Ovary (tissue), 9 donors: ENCODE data around the gene ADK. TPM values are rescaled to one million over a fixed set of nuclear protein-coding genes. Genes with fewer than 3 reads are reported as not detected.

ENCODE experiments used
- DNase-seq, 5 donors: peaks; one replicate each; pipeline ENCODE4 v3.0.0-alpha.2; 2019 to 2020
- H3K27ac ChIP-seq, 2 donors: fragments of 200-600 bp; one replicate each; pipeline versions ENCODE4 v1.5.1 to v1.8.0; 2019 to 2022
- H3K27me3 ChIP-seq: fragments of 200-600 bp; one replicate; pipeline ENCODE4 v1.8.0; 2022
- H3K36me3 ChIP-seq: fragments of 200-600 bp; sonication (generic); one replicate; pipeline ENCODE4 v1.5.1; 2019
- H3K4me1 ChIP-seq: one replicate; pipeline ENCODE4 v1.8.1; 2013; ENCODE audit warnings: mild to moderate bottlenecking, moderate library complexity; ENCODE audit not compliant: insufficient read depth
- H3K4me3 ChIP-seq: fragments of 200-600 bp; sonication (generic); one replicate; pipeline ENCODE4 v1.5.1; 2017
- H3K9me3 ChIP-seq, 2 donors: fragments of 200-600 bp in 1 of 2; sonication (generic) in 1 of 2; one replicate each; pipeline versions ENCODE4 v1.5.1 to v1.8.1; 2013 to 2019; ENCODE audit warnings: mild to moderate bottlenecking in 1 of 2, moderate library complexity in 1 of 2
- CTCF ChIP-seq, 3 donors: fragments of 450-650 bp in 2 of 3; fragments of 200-600 bp in 1 of 3; IDR thresholded peaks; one replicate each; pipeline versions ENCODE4 v1.5.1 to v1.8.0; 2016 to 2022; ENCODE audit warnings: antibody characterized with exemption in 3 of 3, mild to moderate bottlenecking in 1 of 3
- EP300 ChIP-seq: sonication (generic); formaldehyde crosslinking; IDR thresholded peaks from one replicate; pipeline ENCODE4 v1.6.1; 2017; ENCODE audit warnings: antibody characterized with exemption
- POLR2A ChIP-seq: fragments of 450-650 bp; IDR thresholded peaks from one replicate; pipeline ENCODE4 v1.6.1; 2017; ENCODE audit warnings: antibody characterized with exemption, mild to moderate bottlenecking, moderate library complexity
- WGBS, 3 donors: extraction: QIAGEN DNeasy Blood & Tissue Kit in 1 of 3; methylation state at CpG; one replicate each; pipeline versions ENCODE4 v1.1.5 to v1.1.7; 2013 to 2017; 5-methylcytosine and 5-hydroxymethylcytosine counted together
- intact Hi-C, 4 donors: fragments of 100-400 bp; cut with DNase I; formaldehyde crosslinking; loops; one replicate each; pipeline versions ENCODE4 v1.11.0 to v1.15.1; 2022 to 2023
- polyA plus RNA-seq, 2 donors: library from polyadenylated mRNA; stranded (reverse); fragments of 200-250 nt in 1 of 2; fragments of 350-450 nt in 1 of 2; fragmentation: Illumina TruSeq in 1 of 2; extraction: RNeasy Lipid Tissue Mini Kit (QIAGEN cat#74804) in 1 of 2; gene quantifications; one replicate each; pipeline ENCODE4 v1.2.3, GENCODE V29; 2013 to 2014
- total RNA-seq, 7 donors: library from RNA; depleted of rRNA in 2 of 7; stranded (reverse); fragments of >200 nt in 2 of 7; fragmentation: NEBNext Ultra II Directional in 3 of 7; extraction: Animal tissue kit (Norgen Biotek cat#: 25700) in 3 of 7; gene quantifications; one replicate each; pipeline versions ENCODE4 v1.1.0 to v1.2.4, GENCODE V29; 2016 to 2023
- donor health status: DM: no; HTN: no; CAD: no; lungs with moderate emphysema.
- donor health status: DM: no; HTN: no; CAD: no.
- donor health status: Bipolar disorder and iron deficiency.
- donor health status: DM: yes; HTN: yes; CAD: no.
- donor health status: DM: no; HTN: no; CAD: no.
- donor health status: DM: yes; HTN: yes; CAD: no.

ADK gene
- total and polyA plus RNA-seq, 9 donors: 9.4 to 20.4 (median 12.2) TPM

DNA sequence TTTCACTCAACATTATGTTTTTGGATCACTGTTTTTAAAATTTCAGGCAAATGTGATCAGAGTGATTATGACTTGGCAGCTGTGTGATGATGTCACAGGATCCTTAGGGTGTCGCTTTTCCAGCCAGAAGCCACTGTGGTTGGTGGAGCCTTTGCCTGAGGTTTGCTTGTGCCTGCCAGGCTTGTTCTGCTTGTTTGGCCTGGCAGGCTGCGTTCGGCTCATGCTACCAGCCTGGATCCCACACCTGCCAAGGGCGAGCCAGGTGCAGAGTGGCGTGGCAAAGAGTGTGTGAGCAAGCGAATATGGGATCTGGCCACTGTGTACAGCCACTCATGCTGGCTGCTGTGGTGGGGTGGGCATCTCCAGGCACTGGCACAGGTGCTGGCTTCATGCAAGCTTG lies 55.7 kb downstream of the ADK start:
- Histone ChIP-seq H3K4me3 (no peak overlapping the region), H3K36me3 (no peaks in the 10 kb centered on the region), H3K9me3 (no peaks in the 10 kb centered on the region), H3K27me3 (no peaks in the 10 kb centered on the region), H3K27ac (no peak overlapping the region), H3K4me1 (no peaks in the 10 kb centered on the region)
- DNase-seq: no peak
- intact Hi-C loops: no loop called here
- 94 to 98% (median 96%) methylated on average over 5 to 6 of the region's 6 CpGs for WGBS, 3 donors
- TF ChIP-seq CTCF (IDR thresholded peaks at IDR 0.05) (no peak), EP300 (no peak), POLR2A (no peak)

DNA sequence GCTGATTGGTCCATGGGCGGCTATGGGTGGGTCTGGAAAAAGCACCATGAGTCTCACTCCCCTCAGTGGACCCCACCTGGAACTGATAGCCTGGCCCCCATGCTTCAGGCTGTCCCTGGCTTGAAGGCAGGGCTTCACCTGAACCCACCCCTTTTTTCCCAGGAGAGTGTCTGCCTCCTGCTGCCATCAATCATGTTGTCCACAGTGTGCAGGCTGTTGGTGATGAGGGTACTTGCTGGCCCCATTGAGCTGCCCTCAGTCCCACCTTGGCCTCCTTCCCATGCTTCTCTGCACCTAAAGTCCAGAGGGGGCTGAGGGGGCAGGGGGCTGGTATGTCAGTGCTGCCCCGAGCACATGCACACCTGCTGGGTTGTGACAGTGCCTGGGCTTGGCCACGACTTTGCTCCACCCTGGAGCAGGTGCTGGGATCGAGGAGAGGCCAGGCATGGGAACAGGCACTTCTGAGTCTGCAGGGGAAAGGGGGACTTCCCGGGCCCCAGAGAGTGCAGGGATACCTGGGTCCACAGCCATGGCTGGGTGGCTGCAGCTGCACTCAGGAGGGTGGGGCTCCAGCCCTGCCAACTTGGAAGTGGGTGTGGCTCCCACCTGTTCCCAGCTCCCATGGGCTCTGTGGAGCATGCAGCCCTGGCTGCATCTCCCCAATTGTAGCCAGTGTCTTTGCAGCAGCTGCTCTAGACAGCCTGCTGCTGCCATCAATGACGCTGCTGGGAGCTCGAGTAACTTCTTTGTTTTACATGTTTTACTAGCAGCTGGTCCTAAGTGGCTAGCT lies 56.9 kb downstream of the ADK start:
- no peak for TF ChIP-seq CTCF (IDR thresholded peaks at IDR 0.05)
- TF ChIP-seq EP300: no peak
- TF ChIP-seq POLR2A: no peak
- no peaks in the 10 kb centered on the region for H3K4me1 ChIP-seq
- H3K36me3 ChIP-seq: no peaks in the 10 kb centered on the region
- DNase-seq: no peak
- no peak overlapping the region for H3K27ac ChIP-seq
- 86 to 88% (median 88%) methylated on average over 7 of the region's 7 CpGs for WGBS, 3 donors
- H3K9me3 ChIP-seq: no peaks in the 10 kb centered on the region
- H3K27me3 ChIP-seq: no peaks in the 10 kb centered on the region
- no peak overlapping the region for H3K4me3 ChIP-seq
- intact Hi-C loops: no loop called here

DNA sequence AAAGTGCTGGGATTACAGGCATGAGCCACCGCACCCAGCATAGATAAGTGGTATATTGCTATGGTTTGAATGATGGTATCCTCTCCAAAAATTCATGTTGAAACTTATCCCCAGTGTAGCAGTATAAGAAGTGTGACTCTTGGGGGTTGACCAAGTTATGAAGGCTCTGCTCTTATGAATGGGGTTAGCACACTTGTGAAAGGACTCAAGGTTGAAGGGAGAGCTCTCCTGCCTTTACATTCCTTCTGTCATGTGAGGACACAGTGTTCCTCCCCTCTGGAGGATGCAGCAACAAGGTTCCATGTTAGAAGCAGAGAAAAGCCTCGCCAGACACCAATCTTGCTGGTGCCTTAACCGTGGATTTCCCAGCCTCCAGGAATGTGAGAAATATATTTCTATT lies 58.0 kb downstream of the ADK start:
- no peak for DNase-seq
- WGBS, 3 donors: 95 to 97% (median 95%) methylated on average over 3 of the region's 3 CpGs
- H3K4me1 ChIP-seq: no peaks in the 10 kb centered on the region
- no peaks in the 10 kb centered on the region for H3K9me3 ChIP-seq
- no peak for TF ChIP-seq POLR2A
- no peak for TF ChIP-seq EP300
- no peak for TF ChIP-seq CTCF (IDR thresholded peaks at IDR 0.05)
- H3K36me3 ChIP-seq: no peaks in the 10 kb centered on the region
- H3K27me3 ChIP-seq: no peaks in the 10 kb centered on the region
- H3K27ac ChIP-seq: no peak overlapping the region
- intact Hi-C loops: no loop called here
- H3K4me3 ChIP-seq: no peak overlapping the region

DNA sequence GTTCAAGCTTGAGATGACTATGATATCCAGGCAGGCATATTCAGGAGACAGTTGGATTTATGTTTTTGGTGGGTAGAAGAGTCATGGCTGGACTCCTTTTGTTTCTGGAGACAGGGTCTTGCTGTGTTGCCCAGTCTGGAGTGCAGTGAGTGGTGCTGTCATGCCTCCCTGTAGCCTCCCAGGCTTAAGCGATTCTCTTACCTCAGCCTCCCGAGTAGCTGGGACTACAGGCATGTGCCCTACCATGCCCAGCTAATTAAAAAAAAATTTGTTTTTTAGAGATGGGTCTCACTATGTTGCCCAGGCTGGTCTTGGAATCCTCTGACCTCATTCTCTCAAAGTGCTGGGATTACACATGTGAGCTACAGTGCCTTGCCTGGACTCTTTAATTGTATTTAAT lies 62.0 kb downstream of the ADK start:
- DNase-seq: no peak
- Histone ChIP-seq H3K36me3 (no peaks in the 10 kb centered on the region), H3K4me1 (no peaks in the 10 kb centered on the region), H3K27me3 (no peaks in the 10 kb centered on the region), H3K27ac (no peak overlapping the region), H3K4me3 (no peak overlapping the region), H3K9me3 (no peaks in the 10 kb centered on the region)
- intact Hi-C loops: no loop called here
- no peak for TF ChIP-seq EP300
- TF ChIP-seq CTCF (IDR thresholded peaks at IDR 0.05): no peak
- no peak for TF ChIP-seq POLR2A
- WGBS, 3 donors: 90 to 96% (median 95%) methylated on average over 2 of the region's 2 CpGs
